ENCODE data around the gene ARFRP1. TPM values are rescaled to one million over a fixed set of nuclear protein-coding genes. Genes with fewer than 3 reads are reported as not detected.

Gene ARFRP1
- total and polyA plus RNA-seq, 2 of the 13 experiments (the other 11 are each of a cell fraction or from before 2014, with no cell fraction given) = 32.0 to 51.1 TPM

GRCh38 chr20:63737945-63738686 is 30.3 kb upstream of the ARFRP1 start (continued):
- TF ChIP-seq U2AF1 (optimal IDR thresholded peaks at IDR 0.05; ENCODE audit: low read depth, low read length) = no peak
- peak; percentile 85 for TF ChIP-seq RXRB (CRISPR knock-in tag; IDR thresholded peaks at IDR 0.05; ENCODE audit: borderline replicate concordance)
- no peak; the same call in 1 of the 2 replicates for TF ChIP-seq TOE1 (CRISPR knock-in tag; IDR thresholded peaks at IDR 0.05)
- TF ChIP-seq MAF1 (CRISPR knock-in tag; IDR thresholded peaks at IDR 0.05; ENCODE audit: borderline replicate concordance) = peak; percentile 98
- TF ChIP-seq ZNF124 (CRISPR knock-in tag; IDR thresholded peaks at IDR 0.05) = no peak
- no peak; the same call in 1 of the 2 replicates for TF ChIP-seq TOPORS (CRISPR knock-in tag; IDR thresholded peaks at IDR 0.05)
- TF ChIP-seq, protein P1, sequence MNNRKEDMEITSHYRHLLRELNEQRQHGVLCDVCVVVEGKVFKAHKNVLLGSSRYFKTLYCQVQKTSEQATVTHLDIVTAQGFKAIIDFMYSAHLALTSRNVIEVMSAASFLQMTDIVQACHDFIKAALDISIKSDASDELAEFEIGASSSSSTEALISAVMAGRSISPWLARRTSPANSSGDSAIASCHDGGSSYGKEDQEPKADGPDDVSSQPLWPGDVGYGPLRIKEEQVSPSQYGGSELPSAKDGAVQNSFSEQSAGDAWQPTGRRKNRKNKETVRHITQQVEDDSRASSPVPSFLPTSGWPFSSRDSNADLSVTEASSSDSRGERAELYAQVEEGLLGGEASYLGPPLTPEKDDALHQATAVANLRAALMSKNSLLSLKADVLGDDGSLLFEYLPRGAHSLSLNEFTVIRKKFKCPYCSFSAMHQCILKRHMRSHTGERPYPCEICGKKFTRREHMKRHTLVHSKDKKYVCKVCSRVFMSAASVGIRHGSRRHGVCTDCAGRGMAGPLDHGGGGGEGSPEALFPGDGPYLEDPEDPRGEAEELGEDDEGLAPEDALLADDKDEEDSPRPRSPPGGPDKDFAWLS (CRISPR knock-in tag; IDR thresholded peaks at IDR 0.05; ENCODE audit: borderline replicate concordance) = peak; percentile 89; the same call in 1 of the 2 replicates
- no peak for TF ChIP-seq CHD4 (IDR thresholded peaks at IDR 0.05; ENCODE audit: borderline replicate concordance, low read length)
- peak; percentile 93 for TF ChIP-seq DNMT1 (CRISPR knock-in tag; IDR thresholded peaks at IDR 0.05)
- peak; percentile 48 for TF ChIP-seq PHF5A (CRISPR knock-in tag; IDR thresholded peaks at IDR 0.05; ENCODE audit: low read depth, unreplicated experiment)
- peak; percentile 85; the same call in 1 of the 2 replicates for TF ChIP-seq DNMT3B (CRISPR knock-in tag; conservative IDR thresholded peaks at IDR 0.05)
- TF ChIP-seq ZBTB39 (CRISPR knock-in tag; IDR thresholded peaks at IDR 0.05) = peak; percentile 27; the same call in 1 of the 2 replicates
- peak; percentile 96; the same call in 1 of the 2 replicates for TF ChIP-seq MZF1 (CRISPR knock-in tag; IDR thresholded peaks at IDR 0.05; ENCODE audit: borderline replicate concordance)
- TF ChIP-seq ZMYM4 (CRISPR knock-in tag; IDR thresholded peaks at IDR 0.05) = peak; percentile 72
- peak; percentile 71 for TF ChIP-seq ZNF264 (CRISPR knock-in tag; IDR thresholded peaks at IDR 0.05)
- peak; percentile 47; the same call in 1 of the 2 replicates for TF ChIP-seq ZSCAN9 (CRISPR knock-in tag; IDR thresholded peaks at IDR 0.05; ENCODE audit: borderline replicate concordance)
- 0 out of 2 replicates have a peak, but pooled peaks have one; percentile 68 for TF ChIP-seq ZNF383 (CRISPR knock-in tag; IDR thresholded peaks at IDR 0.05; ENCODE audit: borderline replicate concordance)
- TF ChIP-seq ZNF101 (CRISPR knock-in tag; IDR thresholded peaks at IDR 0.05; ENCODE audit: borderline replicate concordance, low read depth) = 0 out of 2 replicates have a peak, but pooled peaks have one; percentile 97
- no peak for TF ChIP-seq PAF1 (CRISPR knock-in tag; IDR thresholded peaks at IDR 0.05)
- peak; percentile 85 for TF ChIP-seq SATB2 (CRISPR knock-in tag; IDR thresholded peaks at IDR 0.05)
- TF ChIP-seq TERF1 (CRISPR knock-in tag; IDR thresholded peaks at IDR 0.05) = no peak
- TF ChIP-seq, protein P2, sequence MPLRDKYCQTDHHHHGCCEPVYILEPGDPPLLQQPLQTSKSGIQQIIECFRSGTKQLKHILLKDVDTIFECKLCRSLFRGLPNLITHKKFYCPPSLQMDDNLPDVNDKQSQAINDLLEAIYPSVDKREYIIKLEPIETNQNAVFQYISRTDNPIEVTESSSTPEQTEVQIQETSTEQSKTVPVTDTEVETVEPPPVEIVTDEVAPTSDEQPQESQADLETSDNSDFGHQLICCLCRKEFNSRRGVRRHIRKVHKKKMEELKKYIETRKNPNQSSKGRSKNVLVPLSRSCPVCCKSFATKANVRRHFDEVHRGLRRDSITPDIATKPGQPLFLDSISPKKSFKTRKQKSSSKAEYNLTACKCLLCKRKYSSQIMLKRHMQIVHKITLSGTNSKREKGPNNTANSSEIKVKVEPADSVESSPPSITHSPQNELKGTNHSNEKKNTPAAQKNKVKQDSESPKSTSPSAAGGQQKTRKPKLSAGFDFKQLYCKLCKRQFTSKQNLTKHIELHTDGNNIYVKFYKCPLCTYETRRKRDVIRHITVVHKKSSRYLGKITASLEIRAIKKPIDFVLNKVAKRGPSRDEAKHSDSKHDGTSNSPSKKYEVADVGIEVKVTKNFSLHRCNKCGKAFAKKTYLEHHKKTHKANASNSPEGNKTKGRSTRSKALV (CRISPR knock-in tag; IDR thresholded peaks at IDR 0.05) = peak; percentile 84; the same call in 1 of the 2 replicates
